PC-3 (cell line): ENCODE data around the gene ACAD10.

Experiments used
- EZH2 ChIP-seq: fragments of 300-600 bp; sonication (generic); IDR thresholded peaks from one replicate; pipeline ENCODE4 v1.6.1; 2017; ENCODE audit warnings: antibody characterized with exemption, mild to moderate bottlenecking, low read length; ENCODE audit not compliant: unreplicated experiment
- EZH2phosphoT487 ChIP-seq: fragments of 300-600 bp; sonication (generic); IDR thresholded peaks from 2 replicates; pipeline ENCODE4 v1.6.1; 2018; ENCODE audit warnings: mild to moderate bottlenecking, antibody characterized with exemption, low read length, borderline replicate concordance
- TF ChIP-seq, protein P1 (sequence below): fragments of 300-600 bp; sonication (generic); conservative IDR thresholded peaks from 2 replicates; pipeline ENCODE4 v1.5.1; 2017; ENCODE audit warnings: antibody characterized with exemption, low read depth, mild to moderate bottlenecking, low read length

- TF ChIP-seq, protein P1, sequence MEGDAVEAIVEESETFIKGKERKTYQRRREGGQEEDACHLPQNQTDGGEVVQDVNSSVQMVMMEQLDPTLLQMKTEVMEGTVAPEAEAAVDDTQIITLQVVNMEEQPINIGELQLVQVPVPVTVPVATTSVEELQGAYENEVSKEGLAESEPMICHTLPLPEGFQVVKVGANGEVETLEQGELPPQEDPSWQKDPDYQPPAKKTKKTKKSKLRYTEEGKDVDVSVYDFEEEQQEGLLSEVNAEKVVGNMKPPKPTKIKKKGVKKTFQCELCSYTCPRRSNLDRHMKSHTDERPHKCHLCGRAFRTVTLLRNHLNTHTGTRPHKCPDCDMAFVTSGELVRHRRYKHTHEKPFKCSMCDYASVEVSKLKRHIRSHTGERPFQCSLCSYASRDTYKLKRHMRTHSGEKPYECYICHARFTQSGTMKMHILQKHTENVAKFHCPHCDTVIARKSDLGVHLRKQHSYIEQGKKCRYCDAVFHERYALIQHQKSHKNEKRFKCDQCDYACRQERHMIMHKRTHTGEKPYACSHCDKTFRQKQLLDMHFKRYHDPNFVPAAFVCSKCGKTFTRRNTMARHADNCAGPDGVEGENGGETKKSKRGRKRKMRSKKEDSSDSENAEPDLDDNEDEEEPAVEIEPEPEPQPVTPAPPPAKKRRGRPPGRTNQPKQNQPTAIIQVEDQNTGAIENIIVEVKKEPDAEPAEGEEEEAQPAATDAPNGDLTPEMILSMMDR, result no peak
- no peak for TF ChIP-seq EZH2
- no peak for TF ChIP-seq EZH2phosphoT487
Observed at GRCh38 chr12:111642681-111643426, 43.0 kb upstream of the ACAD10 start.
